NCI-H1092 (cell line): ENCODE results near the gene PLSCR3.

Experiments used
- DNase-seq: peaks from one replicate; lab custom pipeline; 2025; lab: John Stamatoyannopoulos, UW

PLSCR3 gene

GRCh38 chr17:7426203-7426863, 32.0 kb upstream of the PLSCR3 start:
- no peak for DNase-seq

- DNase-seq, result no peak
Observed at GRCh38 chr17:7425756-7426155, 31.4 kb upstream of the PLSCR3 start.

GRCh38 chr17:7425316-7425715, 31.0 kb upstream of the PLSCR3 start, which contains the start of gene SPEM2:
TSS of gene SPEM2 (plus strand) at chr17:7425616. CDS start at chr17:7425689, 73 bp downstream.
- DNase-seq, result no peak

- no peak for DNase-seq
Observed at GRCh38 chr17:7423679-7424078, 29.4 kb upstream of the PLSCR3 start.

- DNase-seq, result no peak
Observed at GRCh38 chr17:7421186-7421585, 26.9 kb upstream of the PLSCR3 start.

GRCh38 chr17:7419819-7420610, 25.7 kb upstream of the PLSCR3 start, which contains the start of gene SPEM1:
TSS of gene SPEM1 (plus strand) at chr17:7420324. CDS start at chr17:7420385, 61 bp downstream.
- DNase-seq, result no peak

- no peak for DNase-seq
Observed at GRCh38 chr17:7418472-7419152, 24.3 kb upstream of the PLSCR3 start.

GRCh38 chr17:7417056-7417655, 22.8 kb upstream of the PLSCR3 start:
- DNase-seq, result no peak

- DNase-seq, result no peak
Observed at GRCh38 chr17:7416323-7416722, 22.0 kb upstream of the PLSCR3 start.

GRCh38 chr17:7415784-7416183, 21.5 kb upstream of the PLSCR3 start:
- DNase-seq, result no peak

- no peak for DNase-seq
Observed at GRCh38 chr17:7414837-7415236, 20.5 kb upstream of the PLSCR3 start.

GRCh38 chr17:7413346-7413985, 19.1 kb upstream of the PLSCR3 start:
- DNase-seq, result no peak

- DNase-seq, result no peak
Observed at GRCh38 chr17:7411427-7411750, 17.1 kb upstream of the PLSCR3 start.

- DNase-seq, result no peak
Observed at GRCh38 chr17:7410634-7411426, 16.5 kb upstream of the PLSCR3 start.

- no peak for DNase-seq
Observed at GRCh38 chr17:7409716-7410115, 15.4 kb upstream of the PLSCR3 start.

GRCh38 chr17:7408863-7409262, 14.5 kb upstream of the PLSCR3 start:
- no peak for DNase-seq

- DNase-seq, result no peak
Observed at GRCh38 chr17:7408252-7408727, 14.0 kb upstream of the PLSCR3 start.

- DNase-seq, result no peak
Observed at GRCh38 chr17:7407485-7408251, 13.3 kb upstream of the PLSCR3 start, which contains the start of gene NLGN2. TSS of gene NLGN2 (plus strand) at chr17:7407845. CDS start at chr17:7408256, 411 bp downstream.

GRCh38 chr17:7407082-7407481, 12.8 kb upstream of the PLSCR3 start:
- no peak for DNase-seq

GRCh38 chr17:7406235-7406825, 12.0 kb upstream of the PLSCR3 start:
- no peak for DNase-seq
